HG02642 (cell line): ENCODE data around the gene TUBA8.
"Not testable (repeated sequence)": the region's sequence is repeated elsewhere in the genome, so short reads cannot be mapped to it uniquely, and the experiment has no call there.

ENCODE experiments used
- ATAC-seq: cut with Tn5 transposase; IDR thresholded peaks from one replicate; pipeline ENCODE4 v1.9.1; 2021; ENCODE audit warnings: mild to moderate bottlenecking; ENCODE audit not compliant: unreplicated experiment, poor library complexity

The TUBA8 gene

DNA sequence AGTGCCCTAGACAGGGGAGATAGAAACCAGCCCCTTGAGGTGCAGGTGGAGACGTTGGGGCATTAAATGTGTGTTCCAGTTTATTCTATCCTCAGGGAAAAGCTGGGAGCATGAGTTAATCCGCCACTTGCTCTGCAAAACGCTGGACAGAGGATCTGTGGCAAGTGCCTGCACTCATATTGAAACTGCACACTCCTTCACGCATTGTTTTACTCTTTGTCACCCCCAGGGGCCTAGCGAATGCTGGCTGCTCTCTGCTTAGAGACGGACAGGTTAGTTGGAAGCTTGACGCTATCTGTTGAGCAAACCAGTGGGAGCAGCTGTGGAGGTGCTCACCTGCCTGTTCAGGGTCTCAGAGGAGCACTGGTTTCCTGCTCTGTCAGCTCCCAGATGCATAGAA is 53.2 kb downstream of the TUBA8 start:
- ATAC-seq: peak; percentile 75

DNA sequence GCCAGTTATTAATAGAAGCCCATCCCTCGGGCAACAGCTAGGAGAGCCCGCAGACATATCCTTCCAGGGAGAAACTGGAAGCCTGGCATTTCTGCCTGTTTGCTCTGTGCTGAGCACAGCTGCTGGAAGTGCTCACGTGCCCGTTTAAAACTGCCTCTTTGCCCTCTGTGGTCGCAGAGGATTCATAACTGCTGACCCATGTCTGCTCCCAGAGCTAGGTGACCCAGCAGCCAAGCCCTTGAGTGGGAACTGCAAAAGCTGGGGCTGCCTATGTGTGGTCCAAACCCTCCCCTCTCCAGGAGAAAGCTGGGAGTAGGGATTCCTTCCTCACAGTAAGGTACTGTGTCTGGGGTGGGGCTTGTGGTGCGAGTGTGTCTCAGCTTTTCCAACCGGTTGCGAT is 54.0 kb downstream of the TUBA8 start:
- ATAC-seq: peak; percentile 35

DNA sequence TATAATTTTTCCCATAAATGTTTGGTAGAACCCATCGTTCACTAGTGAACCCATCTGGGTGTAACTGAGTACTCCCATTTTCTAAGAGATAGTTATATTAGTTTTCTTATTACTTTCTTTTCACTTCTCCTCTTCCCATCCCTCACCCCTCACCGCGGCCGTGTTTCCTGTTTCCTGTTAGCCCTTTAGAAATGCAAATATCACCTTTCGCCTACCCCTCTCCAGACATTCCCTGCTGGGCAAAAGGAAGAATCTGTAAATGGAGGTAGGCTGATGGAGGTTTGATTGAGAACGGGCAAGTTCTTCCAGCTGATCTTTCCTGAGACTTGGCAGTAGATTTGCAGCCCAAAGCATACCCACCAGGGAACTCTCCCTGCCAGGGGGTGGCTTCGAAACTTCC is 54.7 kb downstream of the TUBA8 start:
- ATAC-seq: not testable (repeated sequence)

DNA sequence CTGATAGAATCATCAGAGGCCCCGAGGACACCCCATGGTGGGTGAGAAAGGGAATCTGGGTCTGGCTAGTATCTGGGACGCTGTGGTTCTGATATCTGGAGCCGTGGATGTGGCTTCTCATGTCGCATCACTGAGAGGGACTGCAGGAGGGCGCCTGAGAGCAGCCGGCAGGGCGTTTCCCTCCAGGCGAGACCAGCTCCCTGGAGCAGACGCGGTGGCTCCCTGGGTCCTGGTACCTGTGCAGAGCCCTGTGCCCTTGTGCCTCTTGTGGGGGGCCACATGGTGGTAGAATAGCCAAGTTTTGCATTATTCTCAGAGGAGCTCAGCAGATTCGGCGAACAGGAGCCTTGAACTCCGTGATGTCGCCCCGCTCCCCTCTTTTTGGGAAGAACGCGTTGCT is 59.7 kb downstream of the TUBA8 start:
- ATAC-seq: not testable (repeated sequence)

DNA sequence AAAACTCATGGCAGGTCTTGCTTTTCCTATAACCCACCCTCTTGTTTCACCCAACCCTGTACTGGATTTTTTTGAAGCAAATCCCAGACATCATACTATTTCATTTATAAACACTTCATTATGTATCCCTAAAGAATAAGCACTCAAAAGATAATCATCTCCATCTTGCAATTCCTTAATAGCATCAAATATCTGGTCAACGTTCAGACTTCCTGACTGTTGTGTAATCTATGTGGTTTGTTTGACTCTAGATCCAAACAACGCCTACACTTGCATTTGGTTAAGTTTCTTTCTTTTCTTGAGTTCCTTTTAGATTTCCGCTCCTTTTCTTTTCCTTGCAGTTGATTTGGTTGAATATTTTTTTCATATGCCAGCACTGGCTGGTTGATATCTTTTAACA is 61.6 kb downstream of the TUBA8 start:
- ATAC-seq: not testable (repeated sequence)

DNA sequence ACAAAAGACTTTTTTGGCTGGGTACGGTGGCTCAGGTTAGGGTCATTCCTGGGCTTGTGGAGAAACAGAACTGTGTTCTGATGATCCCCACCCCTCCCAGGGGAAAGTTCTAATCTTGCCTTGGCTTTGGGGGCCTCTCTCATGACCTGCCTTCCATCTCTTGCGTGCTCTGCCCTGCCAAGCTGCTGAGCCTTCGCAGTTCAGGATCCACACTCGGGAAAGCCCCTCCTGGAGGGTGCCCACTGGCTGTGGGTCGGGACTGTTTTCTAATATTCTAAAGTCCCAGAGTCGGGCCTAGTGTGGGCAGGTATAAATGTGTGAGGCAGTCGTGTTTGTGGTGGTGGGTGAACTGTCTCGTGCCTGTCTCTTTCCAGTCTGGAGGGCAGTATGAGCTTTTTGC is 62.2 kb downstream of the TUBA8 start:
- not testable (repeated sequence) for ATAC-seq

DNA sequence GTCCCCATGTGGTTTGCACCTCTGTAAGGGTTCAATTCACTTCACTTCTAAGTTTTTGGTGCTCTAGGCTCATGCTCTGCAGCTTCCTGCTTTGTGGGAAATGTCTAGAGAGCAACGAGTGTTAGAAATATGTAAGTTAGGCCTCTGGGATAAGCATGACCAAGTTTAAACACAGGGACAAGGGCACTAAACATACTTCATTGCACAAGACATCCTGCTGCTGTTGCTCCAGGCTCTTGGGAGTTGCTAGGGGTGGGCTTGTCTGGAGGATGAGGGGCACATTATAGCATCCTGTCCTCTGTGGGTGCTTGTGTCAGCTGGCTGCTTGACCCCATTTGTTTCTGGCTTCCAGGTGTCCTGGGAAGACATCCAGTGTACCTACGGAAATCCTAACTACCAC is 62.8 kb downstream of the TUBA8 start:
- ATAC-seq: not testable (repeated sequence)
